ENCODE measurements around the gene PLEKHA1. TPM values are rescaled to one million over a fixed set of nuclear protein-coding genes. Genes with fewer than 3 reads are reported as not detected.

The PLEKHA1 gene
- total RNA-seq, 1 donor from 2014 or later: 39.1 TPM

DNA sequence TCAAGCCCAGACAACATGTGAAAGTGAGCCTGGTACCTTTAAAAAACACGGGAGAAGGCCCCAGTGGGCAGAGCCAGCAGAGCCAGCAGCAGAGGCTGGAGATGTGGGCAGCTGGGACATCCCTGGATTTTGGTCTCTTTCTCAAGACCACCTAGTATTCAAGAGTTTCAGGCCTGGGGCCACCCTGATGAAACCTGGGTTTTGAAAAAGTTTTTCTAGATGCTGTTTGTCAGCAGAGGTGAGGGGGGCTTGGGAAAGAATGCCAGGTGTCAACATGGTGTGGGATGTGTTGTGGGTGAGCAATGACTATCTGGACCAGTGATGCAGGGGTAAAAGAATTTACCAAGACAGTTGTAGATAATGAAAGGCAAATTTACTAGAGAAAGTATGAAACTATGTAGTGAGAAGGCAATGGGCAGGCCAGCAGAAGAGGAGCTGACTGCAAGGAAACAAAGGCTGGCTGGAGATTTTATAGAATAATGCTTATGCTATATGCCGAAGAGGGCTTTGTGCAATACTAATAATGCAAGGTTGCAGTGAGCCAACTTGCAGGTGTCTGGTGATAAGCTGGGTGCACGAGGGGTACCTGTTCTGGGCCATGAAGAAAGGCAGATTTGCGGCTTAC lies 28.1 kb upstream of the PLEKHA1 start:
- DNase-seq (ENCODE audit: low read depth): no peak

DNA sequence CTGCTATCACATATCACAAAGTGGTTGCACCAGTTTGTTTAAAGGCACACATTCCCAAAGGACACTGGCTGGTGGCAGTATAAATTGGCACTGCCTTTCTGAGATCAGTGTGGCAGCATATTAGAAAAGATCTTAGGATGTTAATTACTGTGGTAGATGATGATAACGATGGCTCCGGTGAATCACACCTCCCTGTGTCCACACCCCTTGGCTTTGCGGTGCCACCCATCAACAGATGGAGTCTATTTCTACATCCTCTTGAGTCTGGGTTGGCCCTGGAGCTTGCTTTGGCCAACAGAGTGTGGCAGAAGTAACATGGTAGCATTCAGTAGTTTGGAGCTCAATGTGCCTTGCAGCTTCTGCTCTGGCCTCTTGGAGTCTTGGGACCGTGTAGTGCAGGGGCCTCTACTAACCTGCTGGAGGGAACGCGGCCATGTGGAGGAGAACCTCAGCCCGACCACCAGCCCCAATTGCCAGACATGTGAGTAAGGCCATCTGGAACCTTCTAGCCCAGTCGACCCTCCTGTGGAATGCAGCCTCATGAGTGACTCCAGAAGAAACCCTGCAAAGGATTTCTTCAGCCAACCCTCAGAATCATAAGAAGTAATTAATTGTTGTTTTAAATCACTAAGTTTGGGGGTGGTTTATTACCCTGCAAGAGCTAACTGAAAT lies 27.2 kb upstream of the PLEKHA1 start:
- DNase-seq (ENCODE audit: low read depth): no peak

- no peak for DNase-seq (ENCODE audit: low read depth)
Measured at GRCh38 chr10:122348512-122348911, 26.0 kb upstream of the PLEKHA1 start.

DNA sequence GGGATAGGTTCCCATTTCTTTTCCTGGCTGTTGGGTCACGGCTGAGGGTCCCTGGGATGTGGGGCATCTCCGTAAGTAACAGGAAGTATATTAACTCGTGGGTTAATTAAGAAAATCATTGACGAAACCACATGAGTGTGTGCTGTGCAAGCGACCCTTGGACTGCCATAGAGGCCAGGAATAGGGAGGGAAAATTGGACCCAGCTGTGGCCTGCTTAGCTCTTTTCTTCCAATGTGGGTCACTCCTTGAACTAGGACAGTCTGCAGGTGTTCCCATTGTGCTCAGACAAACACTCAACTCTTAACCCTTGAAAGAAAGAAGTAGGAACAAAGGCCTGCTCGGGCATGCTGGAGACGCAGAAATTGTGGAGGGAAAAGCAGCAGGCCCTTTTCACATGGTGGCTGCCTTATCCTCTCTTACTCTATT lies 25.6 kb upstream of the PLEKHA1 start:
- no peak for DNase-seq (ENCODE audit: low read depth)

- no peak for DNase-seq (ENCODE audit: low read depth)
Measured at GRCh38 chr10:122349758-122350369, 24.6 kb upstream of the PLEKHA1 start.

GRCh38 chr10:122350893-122351292 lies 23.6 kb upstream of the PLEKHA1 start:
- no peak for DNase-seq (ENCODE audit: low read depth)

GRCh38 chr10:122352817-122353525 lies 21.5 kb upstream of the PLEKHA1 start:
- no peak for DNase-seq (ENCODE audit: low read depth)

DNA sequence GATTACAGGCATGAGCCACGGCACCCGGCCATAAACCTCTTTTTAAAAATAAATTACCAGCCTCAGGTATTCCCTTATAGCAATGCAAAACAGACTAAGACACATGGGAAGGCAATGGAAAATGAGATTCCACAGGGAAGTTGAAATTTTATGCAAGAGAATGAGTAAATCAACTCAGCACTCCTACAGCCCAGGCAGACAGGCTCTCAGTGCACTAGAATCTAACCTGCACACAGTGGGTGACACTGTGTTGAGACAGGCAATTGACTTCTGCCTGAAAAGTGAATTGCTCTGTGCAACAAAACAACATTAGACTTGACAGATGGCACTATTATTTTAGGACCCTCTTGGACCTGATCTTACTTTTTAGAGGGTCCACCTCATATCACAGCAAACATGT lies 20.1 kb upstream of the PLEKHA1 start:
- no peak for DNase-seq (ENCODE audit: low read depth)

GRCh38 chr10:122357685-122358084 lies 16.8 kb upstream of the PLEKHA1 start:
- no peak for DNase-seq (ENCODE audit: low read depth)

DNA sequence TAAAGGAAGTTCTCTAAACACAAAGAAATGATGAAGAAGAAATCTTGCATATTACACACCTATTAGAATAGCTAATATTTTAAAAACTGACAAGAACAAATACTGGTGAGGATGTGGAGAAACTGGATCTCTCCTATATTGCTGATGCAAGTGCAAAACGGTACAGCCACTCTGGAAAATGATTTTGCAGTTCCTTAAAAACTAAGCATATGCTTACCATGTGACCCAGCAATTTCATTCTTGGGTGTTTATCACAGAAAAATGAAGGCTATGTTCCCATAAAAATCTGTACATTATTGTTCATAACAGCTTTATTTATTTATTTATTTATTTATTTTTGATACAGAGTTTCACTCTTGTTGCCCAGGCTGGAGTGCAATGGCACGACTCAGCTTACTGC lies 14.9 kb upstream of the PLEKHA1 start:
- no peak for DNase-seq (ENCODE audit: low read depth)

DNA sequence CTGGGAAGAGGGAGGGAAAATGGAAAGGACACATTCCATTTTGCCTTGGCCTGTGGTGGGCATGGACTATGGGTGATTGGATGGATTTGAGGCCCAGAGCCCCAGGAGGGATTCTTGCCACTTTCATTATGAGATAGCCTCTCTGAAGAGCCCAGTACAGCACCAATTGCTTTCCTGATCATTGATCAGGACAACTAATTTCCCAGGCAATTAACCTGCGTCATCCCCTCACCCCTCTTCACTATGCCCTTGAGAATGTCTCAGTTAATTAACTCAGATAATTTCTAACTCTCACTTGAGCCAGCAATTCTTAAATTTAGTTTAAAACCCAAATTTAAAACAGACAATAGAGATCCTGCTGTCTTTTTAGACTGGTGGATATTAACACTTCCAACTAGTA lies 13.5 kb upstream of the PLEKHA1 start:
- no peak for DNase-seq (ENCODE audit: low read depth)

- DNase-seq (ENCODE audit: low read depth): no peak
Measured at GRCh38 chr10:122362031-122362592, 12.4 kb upstream of the PLEKHA1 start.

- no peak for DNase-seq (ENCODE audit: low read depth)
Measured at GRCh38 chr10:122362621-122363020, 11.9 kb upstream of the PLEKHA1 start.

- DNase-seq (ENCODE audit: low read depth): no peak
Measured at GRCh38 chr10:122363311-122363710, 11.2 kb upstream of the PLEKHA1 start.

- DNase-seq (ENCODE audit: low read depth): no peak
Measured at GRCh38 chr10:122363722-122364463, 10.6 kb upstream of the PLEKHA1 start.

GRCh38 chr10:122368502-122369254 lies 5.8 kb upstream of the PLEKHA1 start:
- peak; percentile 47 for DNase-seq (ENCODE audit: low read depth)

DNA sequence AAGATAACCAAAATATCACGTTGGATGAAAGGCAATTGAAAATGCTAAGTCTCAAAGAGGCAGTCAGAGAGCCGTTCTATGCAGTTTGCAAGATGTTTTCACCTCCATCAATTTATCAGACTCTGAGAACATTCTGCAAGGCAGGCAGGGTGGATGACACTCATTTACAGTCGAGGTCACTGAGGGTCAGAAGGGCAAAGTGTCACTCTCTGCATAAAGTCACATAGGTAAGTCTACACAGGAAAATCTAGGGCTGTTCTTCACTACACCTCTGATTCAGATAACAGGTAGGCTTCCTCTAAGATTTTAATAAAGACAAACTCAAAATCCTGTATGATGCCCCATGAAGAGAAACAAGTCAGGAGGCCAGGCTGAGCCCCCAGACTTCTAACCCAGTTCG lies 1.4 kb upstream of the PLEKHA1 start:
- DNase-seq (ENCODE audit: low read depth): no peak

DNA sequence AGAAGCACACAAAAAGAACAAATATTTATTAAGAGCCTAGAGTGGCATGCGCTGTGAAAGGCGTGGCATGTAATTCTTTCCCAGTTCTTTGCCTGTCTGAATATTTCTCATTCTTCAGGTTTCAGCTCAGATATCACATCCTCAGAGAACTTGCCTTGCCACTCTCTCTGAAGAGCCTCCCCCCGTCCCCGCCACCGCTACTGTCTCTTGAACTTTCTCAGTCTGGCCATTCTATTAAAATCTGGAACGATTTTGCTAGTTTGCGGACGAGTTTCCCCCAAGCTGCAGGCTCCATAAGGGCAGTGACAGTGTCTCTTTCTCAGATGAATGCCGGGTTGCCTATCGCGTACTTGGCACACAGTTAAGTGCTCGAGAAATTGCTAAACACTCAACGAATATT lies 787 bp upstream of the PLEKHA1 start:
- peak; percentile 39 for DNase-seq (ENCODE audit: low read depth)

- DNase-seq (ENCODE audit: low read depth): peak; percentile 61
Measured at GRCh38 chr10:122374859-122375678, 561 bp downstream of the PLEKHA1 start.

Data from myocyte (in vitro differentiated cells).